Breast epithelium (tissue), 4 donors: ENCODE data around the gene WDR18. TPM values are rescaled to one million over a fixed set of nuclear protein-coding genes. Genes with fewer than 3 reads are reported as not detected.

ENCODE experiments used
- DNase-seq, 2 donors: peaks; one replicate each; pipeline ENCODE4 v3.0.0-alpha.2; 2019; ENCODE audit warnings: low spot score in 2 of 2
- H3K27ac ChIP-seq, 2 donors: fragments of 200-600 bp; sonication (generic) in 1 of 2; one replicate each; pipeline ENCODE4 v1.5.1; 2016 to 2019; ENCODE audit warnings: mild to moderate bottlenecking in 1 of 2
- H3K27me3 ChIP-seq, 2 donors: fragments of 200-600 bp; sonication (generic) in 1 of 2; one replicate each; pipeline versions ENCODE4 v1.5.1 to v1.6.0; 2017 to 2019; ENCODE audit warnings: control low read depth in 1 of 2, mild to moderate bottlenecking in 1 of 2
- H3K36me3 ChIP-seq: fragments of 200-600 bp; one replicate; pipeline ENCODE4 v1.5.1; 2019
- H3K4me1 ChIP-seq, 2 donors: fragments of 200-600 bp; sonication (generic); one replicate each; pipeline ENCODE4 v1.5.1; 2016 to 2019; ENCODE audit warnings: control low read depth in 1 of 2
- H3K4me3 ChIP-seq, 3 donors: fragments of 200-600 bp; sonication (generic); 1 replicate in 2 of 3; 2 replicates in 1 of 3; pipeline ENCODE4 v1.5.1; 2016 to 2019; ENCODE audit warnings: mild to moderate bottlenecking in 3 of 3, moderate library complexity in 2 of 3
- H3K9me3 ChIP-seq, 2 donors: fragments of 200-600 bp; sonication (generic) in 1 of 2; one replicate each; pipeline ENCODE4 v1.5.1; 2016 to 2019; ENCODE audit warnings: control low read depth in 1 of 2
- CTCF ChIP-seq, 3 donors: fragments of 450-650 bp; IDR thresholded peaks; one replicate each; pipeline ENCODE4 v1.5.1; 2016 to 2017; ENCODE audit warnings: antibody characterized with exemption in 3 of 3, mild to moderate bottlenecking in 3 of 3, moderate library complexity in 3 of 3
- POLR2A ChIP-seq: fragments of 450-650 bp; IDR thresholded peaks from one replicate; pipeline ENCODE4 v1.6.1; 2016; ENCODE audit warnings: antibody characterized with exemption, mild to moderate bottlenecking, moderate library complexity
- POLR2AphosphoS5 ChIP-seq, 3 donors: sonication (generic); formaldehyde crosslinking; IDR thresholded peaks; one replicate each; pipeline ENCODE4 v1.6.1; 2017; ENCODE audit warnings: antibody characterized with exemption in 3 of 3
- intact Hi-C: fragments of 100-400 bp; cut with DNase I; formaldehyde crosslinking; loops from one replicate; pipeline ENCODE4 v1.15.1; 2023; ENCODE audit warnings: low total_unique reads
- total RNA-seq, 3 donors: library from RNA; depleted of rRNA; stranded (reverse); fragments of >200 nt; gene quantifications; one replicate each; pipeline ENCODE4 v1.1.0, GENCODE V29; 2016

The WDR18 gene
- total RNA-seq, 3 donors from 2014 or later: 19.2 to 69.2 (median 49.8) TPM

GRCh38 chr19:947090-947706, 36.9 kb upstream of the WDR18 start:
- Histone ChIP-seq H3K4me1 (no peaks in the 10 kb centered on the region), H3K27me3 (no peaks in the 10 kb centered on the region), H3K9me3 (no peaks in the 10 kb centered on the region), H3K4me3 (no peak overlapping the region), H3K27ac (no peak overlapping the region), H3K36me3 (no peaks in the 10 kb centered on the region)
- DNase-seq: no peak
- TF ChIP-seq CTCF (IDR thresholded peaks at IDR 0.05) (no peak), POLR2AphosphoS5 (IDR thresholded peaks at IDR 0.05) (no peak), POLR2A (no peak)
- intact Hi-C loops: no loop called here

- peaks cover 0 to 4% of the 10 kb centered on the region in 2 donors for H3K4me1 ChIP-seq
- H3K27me3 ChIP-seq: no peaks in the 10 kb centered on the region
- TF ChIP-seq POLR2A (no peak), CTCF (IDR thresholded peaks at IDR 0.05) (no peak), POLR2AphosphoS5 (IDR thresholded peaks at IDR 0.05) (peak in 1 of 3 donors; percentile 53)
- no peak for DNase-seq
- no peaks in the 10 kb centered on the region for H3K36me3 ChIP-seq
- H3K9me3 ChIP-seq: no peaks in the 10 kb centered on the region
- no peak overlapping the region for H3K27ac ChIP-seq
- H3K4me3 ChIP-seq: no peak overlapping the region
- intact Hi-C loops: no loop called here
Measured at GRCh38 chr19:947707-948539, 36.2 kb upstream of the WDR18 start.

- no peak for TF ChIP-seq POLR2A
- TF ChIP-seq CTCF (IDR thresholded peaks at IDR 0.05): no peak
- TF ChIP-seq POLR2AphosphoS5 (IDR thresholded peaks at IDR 0.05): no peak
- intact Hi-C loops: no loop called here
- Histone ChIP-seq H3K4me3 (no peak overlapping the region), H3K27ac (no peak overlapping the region), H3K27me3 (no peaks in the 10 kb centered on the region), H3K4me1 (peaks cover 0 to 5% of the 10 kb centered on the region in 2 donors), H3K9me3 (no peaks in the 10 kb centered on the region), H3K36me3 (no peaks in the 10 kb centered on the region)
- no peak for DNase-seq
Measured at GRCh38 chr19:948842-949496, 35.2 kb upstream of the WDR18 start.

GRCh38 chr19:950352-951066, 33.6 kb upstream of the WDR18 start:
- intact Hi-C loops: no loop called here
- TF ChIP-seq POLR2A (no peak), CTCF (IDR thresholded peaks at IDR 0.05) (no peak), POLR2AphosphoS5 (IDR thresholded peaks at IDR 0.05) (no peak)
- H3K36me3 ChIP-seq: no peaks in the 10 kb centered on the region
- DNase-seq: no peak
- peaks cover 0 to 5% of the 10 kb centered on the region in 2 donors for H3K4me1 ChIP-seq
- no peaks in the 10 kb centered on the region for H3K27me3 ChIP-seq
- no peaks in the 10 kb centered on the region for H3K9me3 ChIP-seq
- H3K4me3 ChIP-seq: no peak overlapping the region
- no peak overlapping the region for H3K27ac ChIP-seq
